ENCODE data around the gene GNPAT.

GNPAT gene

DNA sequence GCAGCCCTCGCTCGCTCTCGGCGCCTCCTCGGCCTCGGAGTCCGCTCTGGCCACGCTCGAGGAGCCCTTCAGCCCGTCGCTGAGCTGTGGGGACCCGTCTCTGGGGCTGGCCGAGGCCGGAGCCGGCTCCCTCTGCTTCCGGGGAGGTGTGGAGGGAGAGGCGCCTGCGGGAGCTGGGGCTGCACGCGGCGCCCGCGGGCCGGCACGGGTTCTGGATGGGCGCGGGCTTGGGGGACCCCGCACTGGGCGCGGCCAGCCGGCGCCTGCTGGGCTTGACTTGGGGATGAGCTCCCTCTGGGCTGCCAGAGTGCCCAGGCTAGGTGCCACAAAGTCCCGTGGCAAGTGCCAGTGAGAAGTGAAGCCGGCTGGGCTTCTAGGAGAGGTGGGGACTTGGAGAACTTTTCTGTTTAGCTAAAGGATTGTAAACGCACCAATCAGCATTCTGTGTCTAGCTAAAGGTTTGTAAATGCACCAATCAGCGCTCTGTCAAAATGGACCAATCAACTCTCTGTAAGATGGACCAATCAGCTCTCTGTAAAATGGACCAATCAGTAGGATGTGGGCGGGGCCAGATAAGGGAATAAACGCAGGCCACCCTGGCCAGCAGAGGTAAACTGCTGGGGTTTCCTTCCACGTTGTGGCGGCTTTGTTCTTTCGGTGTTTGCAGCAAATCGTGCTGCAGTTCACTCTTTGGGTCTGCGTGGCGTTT is 76.4 kb downstream of the GNPAT start:
- no peak for DNase-seq (ENCODE audit: low read depth)

DNA sequence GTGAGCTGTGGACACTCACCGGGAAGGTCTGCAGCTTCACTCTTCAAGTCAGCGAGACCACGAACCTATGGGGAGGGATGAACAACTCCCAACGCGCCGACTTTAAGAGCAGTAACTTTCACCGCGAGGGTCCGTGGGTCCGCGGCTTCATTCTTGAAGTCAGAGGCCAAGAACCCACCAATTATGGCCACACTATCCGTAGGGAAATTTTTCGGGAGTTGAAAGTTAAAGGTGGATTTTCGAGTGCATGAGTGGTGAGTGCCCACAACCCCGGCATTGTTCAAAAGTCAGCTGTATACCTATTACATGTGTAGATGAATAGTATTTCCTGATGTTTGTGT is 77.0 kb downstream of the GNPAT start:
- DNase-seq (ENCODE audit: low read depth), result no peak

DNA sequence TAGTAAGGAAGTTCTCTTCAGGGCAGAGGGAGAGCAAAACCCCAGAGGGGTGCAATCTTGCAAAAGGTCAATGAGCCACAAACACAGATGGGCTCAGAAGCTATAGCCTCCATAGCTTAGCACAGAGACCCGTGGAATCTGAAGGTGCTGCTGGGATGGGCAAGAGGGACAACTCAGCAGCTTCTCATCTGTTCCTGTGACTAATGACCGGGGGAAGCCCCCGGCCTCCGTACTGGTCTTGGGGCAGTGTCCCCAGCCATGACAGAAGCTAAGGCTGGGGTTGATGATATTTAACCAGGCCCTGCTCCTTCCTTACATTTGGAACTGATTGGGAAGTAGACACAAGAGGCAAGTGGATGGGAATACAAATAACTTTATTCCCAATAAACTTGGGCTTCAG is 77.6 kb downstream of the GNPAT start:
- DNase-seq (ENCODE audit: low read depth), result no peak

DNA sequence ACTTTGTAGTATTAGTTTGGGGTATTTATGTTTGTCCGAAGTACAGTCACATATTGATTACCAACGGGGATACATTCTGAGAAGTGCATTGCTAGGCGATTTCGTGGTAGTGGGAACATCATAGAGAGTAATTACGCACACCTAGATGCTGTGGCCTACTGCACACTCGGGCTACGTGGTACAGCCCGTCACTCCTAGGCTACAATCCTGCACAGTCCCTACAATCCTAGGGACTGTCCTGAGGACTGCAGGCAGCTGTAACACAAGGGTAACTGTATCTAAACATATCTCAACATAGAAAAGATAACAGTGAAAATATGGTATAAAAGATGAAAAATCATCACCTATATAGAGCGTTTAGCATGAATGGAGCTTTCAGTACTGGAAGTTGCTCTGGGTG is 78.1 kb downstream of the GNPAT start:
- no peak for DNase-seq (ENCODE audit: low read depth)

DNA sequence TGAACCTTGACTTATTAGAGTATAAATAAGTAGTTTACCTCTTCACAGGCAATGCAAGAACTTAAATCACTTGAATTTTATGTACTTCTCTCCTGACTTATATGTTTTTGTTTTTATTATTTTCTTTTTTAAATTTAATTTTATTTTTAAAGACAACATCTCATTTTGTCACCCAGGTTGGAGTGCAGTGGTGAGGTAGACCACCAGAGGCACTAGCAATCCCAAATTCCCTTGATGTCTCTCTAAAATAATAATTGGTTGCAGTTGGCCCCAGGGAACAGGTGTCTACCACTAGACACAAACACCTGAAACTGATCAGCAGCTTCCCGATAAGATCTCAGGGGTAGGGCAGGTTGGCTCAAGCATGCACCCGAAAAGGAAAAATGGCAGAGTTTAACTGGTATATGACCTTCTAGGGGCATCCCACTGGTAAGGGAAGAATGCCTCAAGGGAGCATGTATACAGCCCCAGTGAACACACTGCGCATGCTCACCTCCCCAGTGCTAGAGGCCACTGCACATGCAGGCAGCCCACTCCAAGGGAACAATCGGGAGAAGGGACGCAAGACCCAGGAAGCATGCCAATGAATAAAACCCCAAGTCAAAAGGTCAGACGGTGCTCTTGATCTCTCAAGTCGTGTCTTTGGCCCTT is 82.0 kb downstream of the GNPAT start:
- DNase-seq (ENCODE audit: low read depth), result no peak

- DNase-seq (ENCODE audit: low read depth), result no peak
These were observed 83.6 kb downstream of the GNPAT start for GRCh38 chr1:231324660-231325059.

- no peak for DNase-seq (ENCODE audit: low read depth)
These were observed 85.2 kb downstream of the GNPAT start for GRCh38 chr1:231326248-231326647.
